GM12892 (cell line): Measurements from ENCODE around the gene APLP2.
"Not testable (repeated sequence)": the region's sequence is repeated elsewhere in the genome, so short reads cannot be mapped to it uniquely, and the experiment has no call there.

Experiments used
- DNase-seq: peaks from one replicate; pipeline ENCODE4 v3.0.0; 2011; ENCODE audit not compliant: insufficient read length
- FAIRE-seq: peaks from 2 replicates; lab custom pipeline; 2011; peaks lifted over from hg19 to GRCh38; lab: Jason Lieb, UNC
- POLR2A ChIP-seq: IDR thresholded peaks from 2 replicates; pipeline ENCODE4 v1.6.1; 2011; ENCODE audit warnings: low read depth, low read length, control low read depth
- POLR2AphosphoS5 ChIP-seq: IDR thresholded peaks from 2 replicates; pipeline ENCODE4 v1.6.1; 2011; ENCODE audit warnings: low read depth, low read length, control low read depth
- TAF1 ChIP-seq: IDR thresholded peaks from 2 replicates; pipeline ENCODE4 v1.6.1; 2011; ENCODE audit warnings: low read depth, mild to moderate bottlenecking, control low read depth, low read length, borderline replicate concordance

The APLP2 gene

GRCh38 chr11:130096042-130096441 is 26.3 kb downstream of the APLP2 start:
- DNase-seq = no peak
- TF ChIP-seq POLR2A (no peak), POLR2AphosphoS5 (no peak), TAF1 (no peak)

GRCh38 chr11:130096823-130097222 is 27.1 kb downstream of the APLP2 start:
- TF ChIP-seq POLR2AphosphoS5 (no peak), TAF1 (no peak), POLR2A (no peak)
- DNase-seq (no peak), FAIRE-seq (no peak)

More at GRCh38 chr11:130096042-130096441, 26.3 kb downstream of the APLP2 start:
- FAIRE-seq = no peak

GRCh38 chr11:130097285-130097684 is 27.6 kb downstream of the APLP2 start:
- TF ChIP-seq POLR2AphosphoS5 = no peak
- no peak for TF ChIP-seq TAF1
- no peak for TF ChIP-seq POLR2A
- no peak for DNase-seq
- FAIRE-seq = no peak

- no peak for DNase-seq
- FAIRE-seq = no peak
- TF ChIP-seq TAF1 (no peak), POLR2A (no peak), POLR2AphosphoS5 (no peak)
Measured at GRCh38 chr11:130099356-130099755, 29.7 kb downstream of the APLP2 start.

GRCh38 chr11:130100381-130101095 is 30.8 kb downstream of the APLP2 start:
- TF ChIP-seq POLR2A (no peak), POLR2AphosphoS5 (no peak), TAF1 (no peak)
- no peak for DNase-seq
- FAIRE-seq = no peak

- no peak for DNase-seq
- TF ChIP-seq POLR2AphosphoS5 = no peak
- no peak for FAIRE-seq
Measured at GRCh38 chr11:130101661-130102060, 32.0 kb downstream of the APLP2 start.

GRCh38 chr11:130102301-130103249 is 32.9 kb downstream of the APLP2 start:
- TF ChIP-seq POLR2AphosphoS5 (no peak), POLR2A (no peak), TAF1 (no peak)
- FAIRE-seq = no peak

GRCh38 chr11:130103296-130103814 is 33.7 kb downstream of the APLP2 start:
- DNase-seq = no peak

More at GRCh38 chr11:130102301-130103249, 32.9 kb downstream of the APLP2 start:
- DNase-seq = no peak

GRCh38 chr11:130106381-130106780 is 36.7 kb downstream of the APLP2 start:
- FAIRE-seq = no peak
- TF ChIP-seq POLR2AphosphoS5 = no peak
- no peak for TF ChIP-seq TAF1
- no peak for TF ChIP-seq POLR2A
- DNase-seq = no peak

More at GRCh38 chr11:130103296-130103814, 33.7 kb downstream of the APLP2 start:
- no peak for TF ChIP-seq POLR2AphosphoS5
- no peak for TF ChIP-seq TAF1
- no peak for TF ChIP-seq POLR2A
- FAIRE-seq = no peak

GRCh38 chr11:130108671-130109070 is 39.0 kb downstream of the APLP2 start:
- DNase-seq, FAIRE-seq: not testable (repeated sequence)

- TF ChIP-seq POLR2A (no peak), POLR2AphosphoS5 (no peak), TAF1 (no peak)
- FAIRE-seq (no peak), DNase-seq (no peak)
Measured at GRCh38 chr11:130109386-130109785, 39.7 kb downstream of the APLP2 start.
